HEK293 (cell line): ENCODE measurements around the gene OR13J1.

ENCODE experiments used
- CTCF ChIA-PET: fragments of 350-600 bp; formaldehyde crosslinking; extraction: SDS; loops from one replicate; lab custom pipeline; 2021; ENCODE audit warnings: antibody characterized with exemption; lab: Yijun Ruan, JAX
- POLR2A ChIA-PET: fragments of 300-600 bp; formaldehyde crosslinking; extraction: SDS; loops from one replicate; lab custom pipeline; 2020; ENCODE audit warnings: antibody characterized with exemption, inconsistent platforms; lab: Yijun Ruan, JAX
- H3K27ac ChIP-seq: fragments of 200-500 bp; sonication (Bioruptor generic); 2 replicates; pipeline ENCODE4 v1.5.1; 2014; ENCODE audit warnings: low read depth, low read length, control low read depth, inconsistent platforms; ENCODE audit errors: extremely low read depth
- H3K36me3 ChIP-seq, 2 experiments: fragments of 200-500 bp in 1 of 2; sonication (Bioruptor generic) in 1 of 2; 1 replicate in 1 of 2; 2 replicates in 1 of 2; pipeline ENCODE4 v1.5.1; 2014 to 2017; ENCODE audit warnings: inconsistent platforms in 2 of 2, low read length in 2 of 2; ENCODE audit not compliant: control insufficient read depth in 2 of 2, insufficient read depth in 1 of 2
- H3K4me1 ChIP-seq: fragments of 200-500 bp; sonication (Bioruptor generic); 2 replicates; pipeline ENCODE4 v1.5.1; 2014; ENCODE audit warnings: mild to moderate bottlenecking, low read length, inconsistent platforms; ENCODE audit not compliant: control insufficient read depth, insufficient read depth
- H3K4me3 ChIP-seq: 2 replicates; pipeline ENCODE4 v1.5.1; 2011; ENCODE audit warnings: low read depth, mild to moderate bottlenecking, control low read depth, low read length, moderate library complexity
- H3K9me3 ChIP-seq: fragments of 200-500 bp; sonication (Bioruptor generic); 2 replicates; pipeline ENCODE4 v1.5.1; 2014; ENCODE audit warnings: low read depth, low read length, inconsistent platforms; ENCODE audit not compliant: control insufficient read depth, insufficient read depth
- EGR2 ChIP-seq: fragments of 450-650 bp; formaldehyde crosslinking; IDR thresholded peaks from 2 replicates; pipeline ENCODE4 v1.5.1; 2016; ENCODE audit warnings: low read depth, missing biosample characterization, missing genetic modification characterization
- GLIS2 ChIP-seq: fragments of 450-650 bp; formaldehyde crosslinking; IDR thresholded peaks from 2 replicates; pipeline ENCODE4 v1.5.1; 2016; ENCODE audit warnings: missing biosample characterization, missing genetic modification characterization
- KLF10 ChIP-seq: fragments of 450-650 bp; IDR thresholded peaks from 2 replicates; pipeline ENCODE4 v1.5.1; 2018; ENCODE audit warnings: missing biosample characterization, mild to moderate bottlenecking, missing genetic modification characterization
- PRDM1 ChIP-seq: fragments of 450-650 bp; formaldehyde crosslinking; IDR thresholded peaks from 2 replicates; pipeline ENCODE4; 2016; ENCODE audit warnings: missing biosample characterization, missing genetic modification characterization
- SP7 ChIP-seq: fragments of 450-650 bp; formaldehyde crosslinking; IDR thresholded peaks from 2 replicates; pipeline ENCODE4 v1.5.1; 2016; ENCODE audit warnings: missing biosample characterization, missing genetic modification characterization
- ZBTB17 ChIP-seq: fragments of 450-650 bp; formaldehyde crosslinking; IDR thresholded peaks from 2 replicates; pipeline ENCODE4 v1.5.1; 2016; ENCODE audit warnings: missing biosample characterization, missing genetic modification characterization
- ZBTB48 ChIP-seq: fragments of 450-650 bp; formaldehyde crosslinking; IDR thresholded peaks from 2 replicates; pipeline ENCODE4 v1.5.1; 2016; ENCODE audit warnings: missing biosample characterization, missing genetic modification characterization
- ZNF366 ChIP-seq: fragments of 450-650 bp; formaldehyde crosslinking; conservative IDR thresholded peaks from 2 replicates; pipeline ENCODE4 v1.5.1; 2016; ENCODE audit warnings: missing biosample characterization, missing genetic modification characterization
- ZNF558 ChIP-seq: fragments of 450-650 bp; formaldehyde crosslinking; IDR thresholded peaks from 2 replicates; pipeline ENCODE4 v1.5.1; 2016; ENCODE audit warnings: missing biosample characterization, missing genetic modification characterization
- ZSCAN30 ChIP-seq: fragments of 450-650 bp; IDR thresholded peaks from 2 replicates; pipeline ENCODE4 v1.5.1; 2018; ENCODE audit warnings: missing biosample characterization, mild to moderate bottlenecking, missing genetic modification characterization, moderate library complexity
- TF ChIP-seq, protein P1 (sequence below): fragments of 450-650 bp; formaldehyde crosslinking; IDR thresholded peaks from 2 replicates; pipeline ENCODE4 v1.5.1; 2016; ENCODE audit warnings: missing biosample characterization, missing genetic modification characterization
- TF ChIP-seq, protein P2 (sequence below): fragments of 450-650 bp; formaldehyde crosslinking; IDR thresholded peaks from 2 replicates; pipeline ENCODE4 v1.5.1; 2016; ENCODE audit warnings: missing biosample characterization, missing genetic modification characterization, low read depth
- TF ChIP-seq, protein P3 (sequence below): fragments of 450-650 bp; formaldehyde crosslinking; IDR thresholded peaks from 2 replicates; pipeline ENCODE4 v1.5.1; 2016; ENCODE audit warnings: missing biosample characterization, missing genetic modification characterization
- TF ChIP-seq, protein P4 (sequence below): fragments of 450-650 bp; formaldehyde crosslinking; IDR thresholded peaks from 2 replicates; pipeline ENCODE4 v1.5.1; 2017; ENCODE audit warnings: missing biosample characterization, missing genetic modification characterization
- TF ChIP-seq, protein P5 (sequence below): fragments of 450-650 bp; formaldehyde crosslinking; conservative IDR thresholded peaks from 2 replicates; pipeline ENCODE4 v1.5.1; 2016; ENCODE audit warnings: low read depth, missing biosample characterization, missing genetic modification characterization
- TF ChIP-seq, protein P6 (sequence below): fragments of 450-650 bp; formaldehyde crosslinking; IDR thresholded peaks from 2 replicates; pipeline ENCODE4 v1.5.1; 2016; ENCODE audit warnings: missing biosample characterization, missing genetic modification characterization
- TF ChIP-seq, protein P7 (sequence below): fragments of 450-650 bp; formaldehyde crosslinking; IDR thresholded peaks from 2 replicates; pipeline ENCODE4 v1.5.1; 2016; ENCODE audit warnings: missing biosample characterization, missing genetic modification characterization

Gene OR13J1

DNA sequence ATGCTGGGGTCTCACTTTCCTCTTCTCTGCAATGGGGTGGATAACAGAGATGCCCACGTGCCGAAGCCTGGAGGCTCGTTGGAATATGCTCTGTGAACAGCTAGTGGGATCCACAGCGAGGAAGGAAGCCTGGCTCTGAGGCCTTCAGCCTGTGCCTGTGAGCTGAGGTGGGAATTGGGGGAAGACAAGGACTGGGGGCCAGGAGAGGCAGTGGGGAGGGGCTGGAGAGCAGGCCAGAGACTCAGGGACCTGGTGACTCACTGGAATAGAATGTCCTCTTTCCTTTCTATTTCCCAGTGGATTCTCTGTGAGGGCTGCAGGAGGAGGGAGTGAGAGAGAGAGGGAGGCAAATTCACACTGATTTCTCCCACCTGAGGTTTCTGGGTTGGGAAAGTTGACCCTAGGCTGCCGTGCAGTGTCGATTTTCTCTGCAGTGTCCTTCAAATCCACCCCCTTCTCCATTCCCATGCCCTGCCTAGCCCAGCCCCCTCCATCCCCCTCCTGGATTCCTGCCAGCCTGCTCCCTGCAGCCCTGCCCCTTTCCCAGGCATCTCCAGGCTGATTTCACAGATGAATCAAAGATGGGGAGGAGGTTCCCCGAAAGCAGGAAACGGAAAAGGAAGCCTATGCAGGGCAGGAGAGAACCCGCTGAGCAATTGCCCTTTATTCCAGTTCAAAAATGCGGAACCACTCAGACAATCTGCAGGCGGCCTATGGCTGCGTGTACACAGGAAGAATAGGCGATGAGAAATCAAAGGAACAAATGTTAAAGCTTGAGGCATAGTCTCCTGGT, 37.7 kb upstream of the OR13J1 start:
- H3K4me3 ChIP-seq = no peak overlapping the region
- H3K4me1 ChIP-seq = peaks cover 10% of the 10 kb centered on the region
- peak overlapping the region; percentile 48 for H3K27ac ChIP-seq
- ChIA-PET POLR2A (interaction anchor here (1.0 to 1.1 kb wide), 2 partner anchors 30 to 151 kb away, joined by 3 read pairs; no protein-coding TSS in a partner anchor), CTCF (interaction anchor here (0.6 to 7.1 kb wide), 12 partner anchors 13 to 296 kb away, joined by 3 to 85 read pairs (median 3); partner anchors contain the start of gene SPAG8)
- no peaks in the 10 kb centered on the region for H3K36me3 ChIP-seq
- no peaks in the 10 kb centered on the region for H3K9me3 ChIP-seq
- TF ChIP-seq ZBTB17 (tag by site-specific recombination) (peak; percentile 46; the same call in 1 of the 2 replicates), ZSCAN30 (tag by site-specific recombination) (no peak), PRDM1 (tag by site-specific recombination) (peak; percentile 81), EGR2 (tag by site-specific recombination) (peak; percentile 38), ZNF558 (tag by site-specific recombination) (no peak), ZNF366 (tag by site-specific recombination) (peak; percentile 78), GLIS2 (0 out of 2 replicates have a peak, but pooled peaks have one; percentile 14), ZBTB48 (tag by site-specific recombination) (peak; percentile 73), SP7 (tag by site-specific recombination) (peak; percentile 61), KLF10 (peak; percentile 44; the same call in 1 of the 2 replicates)
- TF ChIP-seq, protein P1, sequence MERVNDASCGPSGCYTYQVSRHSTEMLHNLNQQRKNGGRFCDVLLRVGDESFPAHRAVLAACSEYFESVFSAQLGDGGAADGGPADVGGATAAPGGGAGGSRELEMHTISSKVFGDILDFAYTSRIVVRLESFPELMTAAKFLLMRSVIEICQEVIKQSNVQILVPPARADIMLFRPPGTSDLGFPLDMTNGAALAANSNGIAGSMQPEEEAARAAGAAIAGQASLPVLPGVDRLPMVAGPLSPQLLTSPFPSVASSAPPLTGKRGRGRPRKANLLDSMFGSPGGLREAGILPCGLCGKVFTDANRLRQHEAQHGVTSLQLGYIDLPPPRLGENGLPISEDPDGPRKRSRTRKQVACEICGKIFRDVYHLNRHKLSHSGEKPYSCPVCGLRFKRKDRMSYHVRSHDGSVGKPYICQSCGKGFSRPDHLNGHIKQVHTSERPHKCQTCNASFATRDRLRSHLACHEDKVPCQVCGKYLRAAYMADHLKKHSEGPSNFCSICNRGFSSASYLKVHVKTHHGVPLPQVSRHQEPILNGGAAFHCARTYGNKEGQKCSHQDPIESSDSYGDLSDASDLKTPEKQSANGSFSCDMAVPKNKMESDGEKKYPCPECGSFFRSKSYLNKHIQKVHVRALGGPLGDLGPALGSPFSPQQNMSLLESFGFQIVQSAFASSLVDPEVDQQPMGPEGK (tag by site-specific recombination) = peak; percentile 79
- TF ChIP-seq, protein P2, sequence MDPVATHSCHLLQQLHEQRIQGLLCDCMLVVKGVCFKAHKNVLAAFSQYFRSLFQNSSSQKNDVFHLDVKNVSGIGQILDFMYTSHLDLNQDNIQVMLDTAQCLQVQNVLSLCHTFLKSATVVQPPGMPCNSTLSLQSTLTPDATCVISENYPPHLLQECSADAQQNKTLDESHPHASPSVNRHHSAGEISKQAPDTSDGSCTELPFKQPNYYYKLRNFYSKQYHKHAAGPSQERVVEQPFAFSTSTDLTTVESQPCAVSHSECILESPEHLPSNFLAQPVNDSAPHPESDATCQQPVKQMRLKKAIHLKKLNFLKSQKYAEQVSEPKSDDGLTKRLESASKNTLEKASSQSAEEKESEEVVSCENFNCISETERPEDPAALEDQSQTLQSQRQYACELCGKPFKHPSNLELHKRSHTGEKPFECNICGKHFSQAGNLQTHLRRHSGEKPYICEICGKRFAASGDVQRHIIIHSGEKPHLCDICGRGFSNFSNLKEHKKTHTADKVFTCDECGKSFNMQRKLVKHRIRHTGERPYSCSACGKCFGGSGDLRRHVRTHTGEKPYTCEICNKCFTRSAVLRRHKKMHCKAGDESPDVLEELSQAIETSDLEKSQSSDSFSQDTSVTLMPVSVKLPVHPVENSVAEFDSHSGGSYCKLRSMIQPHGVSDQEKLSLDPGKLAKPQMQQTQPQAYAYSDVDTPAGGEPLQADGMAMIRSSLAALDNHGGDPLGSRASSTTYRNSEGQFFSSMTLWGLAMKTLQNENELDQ (tag by site-specific recombination) = no peak
- TF ChIP-seq, protein P3, sequence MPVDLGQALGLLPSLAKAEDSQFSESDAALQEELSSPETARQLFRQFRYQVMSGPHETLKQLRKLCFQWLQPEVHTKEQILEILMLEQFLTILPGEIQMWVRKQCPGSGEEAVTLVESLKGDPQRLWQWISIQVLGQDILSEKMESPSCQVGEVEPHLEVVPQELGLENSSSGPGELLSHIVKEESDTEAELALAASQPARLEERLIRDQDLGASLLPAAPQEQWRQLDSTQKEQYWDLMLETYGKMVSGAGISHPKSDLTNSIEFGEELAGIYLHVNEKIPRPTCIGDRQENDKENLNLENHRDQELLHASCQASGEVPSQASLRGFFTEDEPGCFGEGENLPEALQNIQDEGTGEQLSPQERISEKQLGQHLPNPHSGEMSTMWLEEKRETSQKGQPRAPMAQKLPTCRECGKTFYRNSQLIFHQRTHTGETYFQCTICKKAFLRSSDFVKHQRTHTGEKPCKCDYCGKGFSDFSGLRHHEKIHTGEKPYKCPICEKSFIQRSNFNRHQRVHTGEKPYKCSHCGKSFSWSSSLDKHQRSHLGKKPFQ (tag by site-specific recombination) = peak; percentile 92
- TF ChIP-seq, protein P4, sequence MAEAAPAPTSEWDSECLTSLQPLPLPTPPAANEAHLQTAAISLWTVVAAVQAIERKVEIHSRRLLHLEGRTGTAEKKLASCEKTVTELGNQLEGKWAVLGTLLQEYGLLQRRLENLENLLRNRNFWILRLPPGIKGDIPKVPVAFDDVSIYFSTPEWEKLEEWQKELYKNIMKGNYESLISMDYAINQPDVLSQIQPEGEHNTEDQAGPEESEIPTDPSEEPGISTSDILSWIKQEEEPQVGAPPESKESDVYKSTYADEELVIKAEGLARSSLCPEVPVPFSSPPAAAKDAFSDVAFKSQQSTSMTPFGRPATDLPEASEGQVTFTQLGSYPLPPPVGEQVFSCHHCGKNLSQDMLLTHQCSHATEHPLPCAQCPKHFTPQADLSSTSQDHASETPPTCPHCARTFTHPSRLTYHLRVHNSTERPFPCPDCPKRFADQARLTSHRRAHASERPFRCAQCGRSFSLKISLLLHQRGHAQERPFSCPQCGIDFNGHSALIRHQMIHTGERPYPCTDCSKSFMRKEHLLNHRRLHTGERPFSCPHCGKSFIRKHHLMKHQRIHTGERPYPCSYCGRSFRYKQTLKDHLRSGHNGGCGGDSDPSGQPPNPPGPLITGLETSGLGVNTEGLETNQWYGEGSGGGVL = peak; percentile 98
- TF ChIP-seq, protein P5, sequence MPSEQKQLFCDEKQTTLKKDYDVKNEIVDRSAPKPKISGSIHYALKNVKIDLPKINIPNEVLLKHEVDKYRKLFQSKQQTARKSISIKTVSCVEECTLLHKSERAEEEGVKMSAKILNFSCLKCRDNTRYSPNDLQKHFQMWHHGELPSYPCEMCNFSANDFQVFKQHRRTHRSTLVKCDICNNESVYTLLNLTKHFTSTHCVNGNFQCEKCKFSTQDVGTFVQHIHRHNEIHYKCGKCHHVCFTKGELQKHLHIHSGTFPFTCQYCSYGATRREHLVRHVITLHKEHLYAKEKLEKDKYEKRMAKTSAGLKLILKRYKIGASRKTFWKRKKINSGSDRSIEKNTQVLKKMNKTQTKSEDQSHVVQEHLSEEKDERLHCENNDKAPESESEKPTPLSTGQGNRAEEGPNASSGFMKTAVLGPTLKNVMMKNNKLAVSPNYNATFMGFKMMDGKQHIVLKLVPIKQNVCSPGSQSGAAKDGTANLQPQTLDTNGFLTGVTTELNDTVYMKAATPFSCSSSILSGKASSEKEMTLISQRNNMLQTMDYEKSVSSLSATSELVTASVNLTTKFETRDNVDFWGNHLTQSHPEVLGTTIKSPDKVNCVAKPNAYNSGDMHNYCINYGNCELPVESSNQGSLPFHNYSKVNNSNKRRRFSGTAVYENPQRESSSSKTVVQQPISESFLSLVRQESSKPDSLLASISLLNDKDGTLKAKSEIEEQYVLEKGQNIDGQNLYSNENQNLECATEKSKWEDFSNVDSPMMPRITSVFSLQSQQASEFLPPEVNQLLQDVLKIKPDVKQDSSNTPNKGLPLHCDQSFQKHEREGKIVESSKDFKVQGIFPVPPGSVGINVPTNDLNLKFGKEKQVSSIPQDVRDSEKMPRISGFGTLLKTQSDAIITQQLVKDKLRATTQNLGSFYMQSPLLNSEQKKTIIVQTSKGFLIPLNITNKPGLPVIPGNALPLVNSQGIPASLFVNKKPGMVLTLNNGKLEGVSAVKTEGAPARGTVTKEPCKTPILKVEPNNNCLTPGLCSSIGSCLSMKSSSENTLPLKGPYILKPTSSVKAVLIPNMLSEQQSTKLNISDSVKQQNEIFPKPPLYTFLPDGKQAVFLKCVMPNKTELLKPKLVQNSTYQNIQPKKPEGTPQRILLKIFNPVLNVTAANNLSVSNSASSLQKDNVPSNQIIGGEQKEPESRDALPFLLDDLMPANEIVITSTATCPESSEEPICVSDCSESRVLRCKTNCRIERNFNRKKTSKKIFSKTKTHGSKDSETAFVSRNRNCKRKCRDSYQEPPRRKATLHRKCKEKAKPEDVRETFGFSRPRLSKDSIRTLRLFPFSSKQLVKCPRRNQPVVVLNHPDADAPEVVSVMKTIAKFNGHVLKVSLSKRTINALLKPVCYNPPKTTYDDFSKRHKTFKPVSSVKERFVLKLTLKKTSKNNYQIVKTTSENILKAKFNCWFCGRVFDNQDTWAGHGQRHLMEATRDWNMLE (tag by site-specific recombination) = 0 out of 2 replicates have a peak, but pooled peaks have one; percentile 23
- TF ChIP-seq, protein P6, sequence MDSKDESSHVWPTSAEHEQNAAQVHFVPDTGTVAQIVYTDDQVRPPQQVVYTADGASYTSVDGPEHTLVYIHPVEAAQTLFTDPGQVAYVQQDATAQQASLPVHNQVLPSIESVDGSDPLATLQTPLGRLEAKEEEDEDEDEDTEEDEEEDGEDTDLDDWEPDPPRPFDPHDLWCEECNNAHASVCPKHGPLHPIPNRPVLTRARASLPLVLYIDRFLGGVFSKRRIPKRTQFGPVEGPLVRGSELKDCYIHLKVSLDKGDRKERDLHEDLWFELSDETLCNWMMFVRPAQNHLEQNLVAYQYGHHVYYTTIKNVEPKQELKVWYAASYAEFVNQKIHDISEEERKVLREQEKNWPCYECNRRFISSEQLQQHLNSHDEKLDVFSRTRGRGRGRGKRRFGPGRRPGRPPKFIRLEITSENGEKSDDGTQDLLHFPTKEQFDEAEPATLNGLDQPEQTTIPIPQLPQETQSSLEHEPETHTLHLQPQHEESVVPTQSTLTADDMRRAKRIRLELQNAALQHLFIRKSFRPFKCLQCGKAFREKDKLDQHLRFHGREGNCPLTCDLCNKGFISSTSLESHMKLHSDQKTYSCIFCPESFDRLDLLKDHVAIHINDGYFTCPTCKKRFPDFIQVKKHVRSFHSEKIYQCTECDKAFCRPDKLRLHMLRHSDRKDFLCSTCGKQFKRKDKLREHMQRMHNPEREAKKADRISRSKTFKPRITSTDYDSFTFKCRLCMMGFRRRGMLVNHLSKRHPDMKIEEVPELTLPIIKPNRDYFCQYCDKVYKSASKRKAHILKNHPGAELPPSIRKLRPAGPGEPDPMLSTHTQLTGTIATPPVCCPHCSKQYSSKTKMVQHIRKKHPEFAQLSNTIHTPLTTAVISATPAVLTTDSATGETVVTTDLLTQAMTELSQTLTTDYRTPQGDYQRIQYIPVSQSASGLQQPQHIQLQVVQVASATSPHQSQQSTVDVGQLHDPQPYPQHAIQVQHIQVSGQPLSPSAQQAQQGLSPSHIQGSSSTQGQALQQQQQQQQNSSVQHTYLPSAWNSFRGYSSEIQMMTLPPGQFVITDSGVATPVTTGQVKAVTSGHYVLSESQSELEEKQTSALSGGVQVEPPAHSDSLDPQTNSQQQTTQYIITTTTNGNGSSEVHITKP (tag by site-specific recombination) = peak; percentile 41; the same call in 1 of the 2 replicates
- TF ChIP-seq, protein P7, sequence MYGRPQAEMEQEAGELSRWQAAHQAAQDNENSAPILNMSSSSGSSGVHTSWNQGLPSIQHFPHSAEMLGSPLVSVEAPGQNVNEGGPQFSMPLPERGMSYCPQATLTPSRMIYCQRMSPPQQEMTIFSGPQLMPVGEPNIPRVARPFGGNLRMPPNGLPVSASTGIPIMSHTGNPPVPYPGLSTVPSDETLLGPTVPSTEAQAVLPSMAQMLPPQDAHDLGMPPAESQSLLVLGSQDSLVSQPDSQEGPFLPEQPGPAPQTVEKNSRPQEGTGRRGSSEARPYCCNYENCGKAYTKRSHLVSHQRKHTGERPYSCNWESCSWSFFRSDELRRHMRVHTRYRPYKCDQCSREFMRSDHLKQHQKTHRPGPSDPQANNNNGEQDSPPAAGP = 0 out of 2 replicates have a peak, but pooled peaks have one; percentile 30
